Measurements from ENCODE around the gene PITPNB. TPM values are rescaled to one million over a fixed set of nuclear protein-coding genes. Genes with fewer than 3 reads are reported as not detected.

PITPNB gene
- total and polyA plus RNA-seq, 2 of the 13 experiments (the other 11 are each of a cell fraction or from before 2014, with no cell fraction given): 17.0 to 30.1 TPM

GRCh38 chr22:27919942-27920755 is 1.1 kb upstream of the PITPNB start (continued):
- TF ChIP-seq ZBED4 (CRISPR knock-in tag; IDR thresholded peaks at IDR 0.05; ENCODE audit: borderline replicate concordance) (no peak), ATF7-NPFF (CRISPR knock-in tag; IDR thresholded peaks at IDR 0.05; ENCODE audit: low read depth) (no peak; the same call in 1 of the 2 replicates), PREB (CRISPR knock-in tag; IDR thresholded peaks at IDR 0.05) (no peak), BRD4 (CRISPR knock-in tag; IDR thresholded peaks at IDR 0.05) (no peak), ZNF292 (CRISPR knock-in tag; IDR thresholded peaks at IDR 0.05; ENCODE audit: borderline replicate concordance, low read depth) (no peak), FLYWCH1 (CRISPR knock-in tag; IDR thresholded peaks at IDR 0.05) (no peak), CCAR2 (optimal IDR thresholded peaks at IDR 0.05; ENCODE audit: low read depth, low read length) (no peak), PCBP2 (optimal IDR thresholded peaks at IDR 0.05; ENCODE audit: low read depth, low read length, poor library complexity, severe bottlenecking) (no peak), YY1 (IDR thresholded peaks at IDR 0.05; ENCODE audit: insufficient read depth, insufficient replicate concordance, low read depth, low read length) (no peak), ZNF660 (CRISPR knock-in tag; IDR thresholded peaks at IDR 0.05; ENCODE audit: borderline replicate concordance, low read depth) (no peak), NAIF1 (CRISPR knock-in tag; IDR thresholded peaks at IDR 0.05; ENCODE audit: borderline replicate concordance) (0 out of 2 replicates have a peak, but pooled peaks have one; percentile 29), RARA (CRISPR knock-in tag; IDR thresholded peaks at IDR 0.05) (no peak), ZNF670 (CRISPR knock-in tag; IDR thresholded peaks at IDR 0.05; ENCODE audit: borderline replicate concordance) (no peak), CSRNP1 (CRISPR knock-in tag; IDR thresholded peaks at IDR 0.05) (no peak), SOX13 (IDR thresholded peaks at IDR 0.05) (no peak), SOX13 (CRISPR knock-in tag; conservative IDR thresholded peaks at IDR 0.05 in 1 of 2, IDR thresholded peaks at IDR 0.05 in 1 of 2) (no peak)
- TF ChIP-seq, protein P1, sequence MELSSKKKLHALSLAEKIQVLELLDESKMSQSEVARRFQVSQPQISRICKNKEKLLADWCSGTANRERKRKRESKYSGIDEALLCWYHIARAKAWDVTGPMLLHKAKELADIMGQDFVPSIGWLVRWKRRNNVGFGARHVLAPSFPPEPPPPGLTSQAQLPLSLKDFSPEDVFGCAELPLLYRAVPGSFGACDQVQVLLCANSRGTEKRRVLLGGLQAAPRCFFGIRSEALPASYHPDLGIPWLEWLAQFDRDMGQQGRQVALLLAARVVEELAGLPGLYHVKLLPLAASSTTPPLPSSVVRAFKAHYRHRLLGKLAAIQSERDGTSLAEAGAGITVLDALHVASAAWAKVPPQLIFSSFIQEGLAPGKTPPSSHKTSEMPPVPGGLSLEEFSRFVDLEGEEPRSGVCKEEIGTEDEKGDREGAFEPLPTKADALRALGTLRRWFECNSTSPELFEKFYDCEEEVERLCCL (CRISPR knock-in tag; IDR thresholded peaks at IDR 0.05; ENCODE audit: borderline replicate concordance): no peak
- TF ChIP-seq, protein P2, sequence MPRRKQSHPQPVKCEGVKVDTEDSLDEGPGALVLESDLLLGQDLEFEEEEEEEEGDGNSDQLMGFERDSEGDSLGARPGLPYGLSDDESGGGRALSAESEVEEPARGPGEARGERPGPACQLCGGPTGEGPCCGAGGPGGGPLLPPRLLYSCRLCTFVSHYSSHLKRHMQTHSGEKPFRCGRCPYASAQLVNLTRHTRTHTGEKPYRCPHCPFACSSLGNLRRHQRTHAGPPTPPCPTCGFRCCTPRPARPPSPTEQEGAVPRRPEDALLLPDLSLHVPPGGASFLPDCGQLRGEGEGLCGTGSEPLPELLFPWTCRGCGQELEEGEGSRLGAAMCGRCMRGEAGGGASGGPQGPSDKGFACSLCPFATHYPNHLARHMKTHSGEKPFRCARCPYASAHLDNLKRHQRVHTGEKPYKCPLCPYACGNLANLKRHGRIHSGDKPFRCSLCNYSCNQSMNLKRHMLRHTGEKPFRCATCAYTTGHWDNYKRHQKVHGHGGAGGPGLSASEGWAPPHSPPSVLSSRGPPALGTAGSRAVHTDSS (CRISPR knock-in tag; conservative IDR thresholded peaks at IDR 0.05): no peak
